Ovary (tissue), 9 donors: ENCODE measurements around the gene YWHAG. TPM values are rescaled to one million over a fixed set of nuclear protein-coding genes. Genes with fewer than 3 reads are reported as not detected.
"Not testable (repeated sequence)": the region's sequence is repeated elsewhere in the genome, so short reads cannot be mapped to it uniquely, and the experiment has no call there.

Experiments used
- DNase-seq, 5 donors: peaks; one replicate each; pipeline ENCODE4 v3.0.0-alpha.2; 2019 to 2020
- H3K27ac ChIP-seq, 2 donors: fragments of 200-600 bp; one replicate each; pipeline versions ENCODE4 v1.5.1 to v1.8.0; 2019 to 2022
- H3K27me3 ChIP-seq: fragments of 200-600 bp; one replicate; pipeline ENCODE4 v1.8.0; 2022
- H3K36me3 ChIP-seq: fragments of 200-600 bp; sonication (generic); one replicate; pipeline ENCODE4 v1.5.1; 2019
- H3K4me1 ChIP-seq: one replicate; pipeline ENCODE4 v1.8.1; 2013; ENCODE audit warnings: mild to moderate bottlenecking, moderate library complexity; ENCODE audit not compliant: insufficient read depth
- H3K4me3 ChIP-seq: fragments of 200-600 bp; sonication (generic); one replicate; pipeline ENCODE4 v1.5.1; 2017
- H3K9me3 ChIP-seq, 2 donors: fragments of 200-600 bp in 1 of 2; sonication (generic) in 1 of 2; one replicate each; pipeline versions ENCODE4 v1.5.1 to v1.8.1; 2013 to 2019; ENCODE audit warnings: mild to moderate bottlenecking in 1 of 2, moderate library complexity in 1 of 2
- CTCF ChIP-seq, 3 donors: fragments of 450-650 bp in 2 of 3; fragments of 200-600 bp in 1 of 3; IDR thresholded peaks; one replicate each; pipeline versions ENCODE4 v1.5.1 to v1.8.0; 2016 to 2022; ENCODE audit warnings: antibody characterized with exemption in 3 of 3, mild to moderate bottlenecking in 1 of 3
- EP300 ChIP-seq: sonication (generic); formaldehyde crosslinking; IDR thresholded peaks from one replicate; pipeline ENCODE4 v1.6.1; 2017; ENCODE audit warnings: antibody characterized with exemption
- POLR2A ChIP-seq: fragments of 450-650 bp; IDR thresholded peaks from one replicate; pipeline ENCODE4 v1.6.1; 2017; ENCODE audit warnings: antibody characterized with exemption, mild to moderate bottlenecking, moderate library complexity
- WGBS, 3 donors: extraction: QIAGEN DNeasy Blood & Tissue Kit in 1 of 3; methylation state at CpG; one replicate each; pipeline versions ENCODE4 v1.1.5 to v1.1.7; 2013 to 2017; 5-methylcytosine and 5-hydroxymethylcytosine counted together
- intact Hi-C, 4 donors: fragments of 100-400 bp; cut with DNase I; formaldehyde crosslinking; loops; one replicate each; pipeline versions ENCODE4 v1.11.0 to v1.15.1; 2022 to 2023
- polyA plus RNA-seq, 2 donors: library from polyadenylated mRNA; stranded (reverse); fragments of 200-250 nt in 1 of 2; fragments of 350-450 nt in 1 of 2; fragmentation: Illumina TruSeq in 1 of 2; extraction: RNeasy Lipid Tissue Mini Kit (QIAGEN cat#74804) in 1 of 2; gene quantifications; one replicate each; pipeline ENCODE4 v1.2.3, GENCODE V29; 2013 to 2014
- total RNA-seq, 7 donors: library from RNA; depleted of rRNA in 2 of 7; stranded (reverse); fragments of >200 nt in 2 of 7; fragmentation: NEBNext Ultra II Directional in 3 of 7; extraction: Animal tissue kit (Norgen Biotek cat#: 25700) in 3 of 7; gene quantifications; one replicate each; pipeline versions ENCODE4 v1.1.0 to v1.2.4, GENCODE V29; 2016 to 2023
- donor health status: DM: no; HTN: no; CAD: no; lungs with moderate emphysema.
- donor health status: DM: no; HTN: no; CAD: no.
- donor health status: Bipolar disorder and iron deficiency.
- donor health status: DM: yes; HTN: yes; CAD: no.
- donor health status: DM: no; HTN: no; CAD: no.
- donor health status: DM: yes; HTN: yes; CAD: no.

The YWHAG gene
- total and polyA plus RNA-seq, 9 donors, result 32.0 to 121 (median 99.2) TPM

- TF ChIP-seq CTCF (IDR thresholded peaks at IDR 0.05), result no peak
- TF ChIP-seq EP300, result no peak
- no peak for TF ChIP-seq POLR2A
- H3K27me3 ChIP-seq, result no peaks in the 10 kb centered on the region
- peak overlapping the region in 1 of 2 donors; percentile 10 for H3K27ac ChIP-seq
- WGBS, 3 donors, result 58 to 71% (median 65%) methylated on average over 21 of the region's 21 CpGs
- H3K9me3 ChIP-seq, result no peaks in the 10 kb centered on the region
- intact Hi-C loops, result loop anchor here in 3 of 4 donors (5.0 to 10.0 kb wide), 3 partner anchors 123 to 146 kb away; no protein-coding TSS in a partner anchor
- DNase-seq, result no peak
- H3K4me3 ChIP-seq, result no peak overlapping the region
- no peaks in the 10 kb centered on the region for H3K36me3 ChIP-seq
- H3K4me1 ChIP-seq, result no peaks in the 10 kb centered on the region
Observed at GRCh38 chr7:76310102-76310957, 48.5 kb downstream of the YWHAG start.

- H3K27me3 ChIP-seq, H3K4me1 ChIP-seq, H3K9me3 ChIP-seq, H3K4me3 ChIP-seq, H3K27ac ChIP-seq, H3K36me3 ChIP-seq, DNase-seq: not testable (repeated sequence)
- intact Hi-C loops, result loop anchor here in 3 of 4 donors (5.0 to 10.0 kb wide), 3 partner anchors 122 to 145 kb away; no protein-coding TSS in a partner anchor
- 94 to 96% (median 96%) methylated on average over 42 to 50 of the region's 50 CpGs for WGBS, 3 donors
Observed at GRCh38 chr7:76309341-76310101, 49.3 kb downstream of the YWHAG start.

DNA sequence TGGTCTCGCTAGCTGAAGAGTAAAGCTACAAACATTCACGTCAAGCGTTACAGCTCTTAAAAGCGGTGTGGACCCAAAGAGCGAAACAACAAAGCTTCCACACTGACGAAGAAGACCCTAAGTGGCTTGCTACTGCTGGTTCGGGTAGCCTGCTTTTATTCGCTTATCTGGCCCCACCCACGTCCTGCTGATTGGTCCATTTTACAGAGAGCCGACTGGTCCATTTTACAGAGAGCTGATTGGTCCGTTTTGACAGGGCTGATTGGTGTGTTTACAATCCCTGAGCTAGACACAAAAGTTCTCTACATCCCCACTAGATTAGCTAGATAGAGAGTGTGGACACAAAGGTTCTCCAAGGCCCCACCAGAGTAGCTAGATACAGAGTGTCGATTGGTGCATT is 49.9 kb downstream of the YWHAG start:
- H3K36me3 ChIP-seq, H3K27me3 ChIP-seq, DNase-seq, intact Hi-C loops, H3K9me3 ChIP-seq, H3K27ac ChIP-seq, H3K4me3 ChIP-seq, H3K4me1 ChIP-seq: not testable (repeated sequence)
- 87 to 92% (median 91%) methylated on average over 12 of the region's 12 CpGs for WGBS, 3 donors

DNA sequence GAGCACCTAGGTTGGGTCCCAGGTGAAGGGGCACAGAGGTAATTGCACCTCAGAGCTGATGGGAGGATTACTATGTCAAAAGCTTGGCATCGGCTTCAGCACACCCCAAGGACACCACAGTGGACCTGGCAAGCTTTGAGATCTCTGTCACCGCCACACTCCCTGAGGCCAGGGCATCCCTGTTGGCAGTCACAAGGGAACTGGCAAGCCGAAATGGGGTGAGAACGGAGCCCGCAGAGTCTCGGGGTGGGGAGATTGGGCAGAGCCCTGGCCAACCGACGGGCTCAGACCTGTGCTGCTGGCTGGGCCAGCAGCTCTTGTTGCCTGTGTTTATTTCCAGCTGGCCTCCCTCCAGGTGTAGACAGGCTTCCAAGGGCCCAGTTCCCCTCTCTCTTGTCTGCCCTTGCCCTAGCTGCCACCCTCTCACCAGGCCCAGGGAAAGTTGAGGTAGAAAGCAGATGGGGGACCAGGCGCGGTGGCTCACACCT is 53.9 kb downstream of the YWHAG start:
- intact Hi-C loops, result no loop called here
- WGBS, 3 donors, result 43 to 48% (median 45%) methylated on average over 10 of the region's 10 CpGs
- peaks cover 9% of the 10 kb centered on the region for H3K4me1 ChIP-seq
- peak in 4 of 5 donors; percentile 52 to 70 (median 62) for DNase-seq
- no peaks in the 10 kb centered on the region for H3K9me3 ChIP-seq
- no peak overlapping the region for H3K4me3 ChIP-seq
- H3K36me3 ChIP-seq, result no peaks in the 10 kb centered on the region
- TF ChIP-seq CTCF (IDR thresholded peaks at IDR 0.05) (no peak), EP300 (no peak), POLR2A (no peak)
- H3K27me3 ChIP-seq, result no peaks in the 10 kb centered on the region
- peak overlapping the region in 1 of 2 donors; percentile 99 for H3K27ac ChIP-seq
